Measurements from ENCODE around the gene LLCFC1. TPM values are rescaled to one million over a fixed set of nuclear protein-coding genes. Genes with fewer than 3 reads are reported as not detected.

Gene LLCFC1
- total and polyA plus RNA-seq, 4 donors, result not detected

DNA sequence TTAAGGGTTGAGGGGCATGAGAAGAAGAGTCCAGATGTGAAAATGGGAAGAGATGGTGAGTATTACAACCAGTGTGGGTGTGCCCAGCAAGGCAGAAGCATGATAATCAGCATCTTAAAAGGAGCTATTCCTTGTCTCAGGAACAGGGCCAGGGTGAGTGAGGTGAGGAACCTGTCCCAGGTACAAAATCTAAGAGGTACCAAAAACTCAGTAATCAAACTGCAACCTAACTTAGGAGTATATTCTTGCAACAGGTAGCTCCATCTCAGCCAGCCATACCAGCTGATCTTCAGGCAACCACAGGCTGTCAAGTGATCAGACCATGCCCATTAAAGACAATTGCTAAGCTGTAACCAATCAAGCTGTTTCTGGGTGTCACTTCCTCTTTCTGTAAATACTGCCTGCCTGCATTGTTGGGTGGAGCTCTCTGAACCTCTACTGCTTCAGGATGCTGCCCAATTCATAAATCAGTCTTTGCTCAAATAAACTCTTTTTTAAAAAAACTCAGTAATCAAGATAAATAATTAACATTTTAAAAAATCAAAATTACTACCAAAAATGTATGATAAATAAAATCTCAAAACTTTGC, 15.5 kb downstream of the LLCFC1 start:
- Histone ChIP-seq H3K36me3 (ENCODE audit: control insufficient read depth in 4 of 4, insufficient read depth in 3 of 4, low read depth in 1 of 4, low read length in 3 of 4) (no peaks in the 10 kb centered on the region), H3K27me3 (ENCODE audit: control insufficient read depth in 4 of 4, insufficient read depth in 4 of 4, low read length in 3 of 4) (no peaks in the 10 kb centered on the region), H3K9me3 (ENCODE audit: control insufficient read depth in 4 of 4, low read length in 3 of 4) (peaks cover 0 to 2% (median 0%) of the 10 kb centered on the region in 4 donors), H3K4me3 (ENCODE audit: low read depth in 1 of 3, low read length in 3 of 3) (no peak overlapping the region), H3K27ac (ENCODE audit: low read depth in 1 of 2, low read length in 2 of 2) (no peak overlapping the region), H3K4me1 (ENCODE audit: control insufficient read depth in 4 of 4, insufficient read depth in 4 of 4, low read length in 3 of 4) (no peaks in the 10 kb centered on the region), H3K9ac (ENCODE audit: low read depth in 1 of 2, low read length in 2 of 2) (no peak overlapping the region)
- TF ChIP-seq REST (IDR thresholded peaks at IDR 0.05), result no peak
- TF ChIP-seq SP1 (IDR thresholded peaks at IDR 0.05), result no peak
- TF ChIP-seq YY1 (IDR thresholded peaks at IDR 0.05), result no peak
- TF ChIP-seq MAX (IDR thresholded peaks at IDR 0.05), result no peak
- TF ChIP-seq ATF3 (IDR thresholded peaks at IDR 0.05), result no peak
- no peak for TF ChIP-seq JUND (IDR thresholded peaks at IDR 0.05)
- no peak for TF ChIP-seq FOXA2 (IDR thresholded peaks at IDR 0.05)
- no peak for TF ChIP-seq GABPA (IDR thresholded peaks at IDR 0.05 in 1 of 2, conservative IDR thresholded peaks at IDR 0.05 in 1 of 2)
- no peak for TF ChIP-seq TAF1 (conservative IDR thresholded peaks at IDR 0.05)
- no peak for TF ChIP-seq RAD21 (IDR thresholded peaks at IDR 0.05)
- no peak for DNase-seq (ENCODE audit: low spot score)

GRCh38 chr7:142956951-142957623, 17.8 kb downstream of the LLCFC1 start:
- H3K9me3 ChIP-seq (ENCODE audit: control insufficient read depth in 4 of 4, low read length in 3 of 4), result peaks cover 0 to 2% (median 0%) of the 10 kb centered on the region in 4 donors
- no peak overlapping the region for H3K9ac ChIP-seq (ENCODE audit: low read depth in 1 of 2, low read length in 2 of 2)
- H3K36me3 ChIP-seq (ENCODE audit: control insufficient read depth in 4 of 4, insufficient read depth in 3 of 4, low read depth in 1 of 4, low read length in 3 of 4), result no peaks in the 10 kb centered on the region
- H3K4me3 ChIP-seq (ENCODE audit: low read depth in 1 of 3, low read length in 3 of 3), result no peak overlapping the region
- no peaks in the 10 kb centered on the region for H3K4me1 ChIP-seq (ENCODE audit: control insufficient read depth in 4 of 4, insufficient read depth in 4 of 4, low read length in 3 of 4)
- TF ChIP-seq FOXA2 (IDR thresholded peaks at IDR 0.05), result no peak
- TF ChIP-seq, protein P1, sequence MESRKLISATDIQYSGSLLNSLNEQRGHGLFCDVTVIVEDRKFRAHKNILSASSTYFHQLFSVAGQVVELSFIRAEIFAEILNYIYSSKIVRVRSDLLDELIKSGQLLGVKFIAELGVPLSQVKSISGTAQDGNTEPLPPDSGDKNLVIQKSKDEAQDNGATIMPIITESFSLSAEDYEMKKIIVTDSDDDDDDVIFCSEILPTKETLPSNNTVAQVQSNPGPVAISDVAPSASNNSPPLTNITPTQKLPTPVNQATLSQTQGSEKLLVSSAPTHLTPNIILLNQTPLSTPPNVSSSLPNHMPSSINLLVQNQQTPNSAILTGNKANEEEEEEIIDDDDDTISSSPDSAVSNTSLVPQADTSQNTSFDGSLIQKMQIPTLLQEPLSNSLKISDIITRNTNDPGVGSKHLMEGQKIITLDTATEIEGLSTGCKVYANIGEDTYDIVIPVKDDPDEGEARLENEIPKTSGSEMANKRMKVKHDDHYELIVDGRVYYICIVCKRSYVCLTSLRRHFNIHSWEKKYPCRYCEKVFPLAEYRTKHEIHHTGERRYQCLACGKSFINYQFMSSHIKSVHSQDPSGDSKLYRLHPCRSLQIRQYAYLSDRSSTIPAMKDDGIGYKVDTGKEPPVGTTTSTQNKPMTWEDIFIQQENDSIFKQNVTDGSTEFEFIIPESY (IDR thresholded peaks at IDR 0.05), result no peak
- no peak for TF ChIP-seq JUND (IDR thresholded peaks at IDR 0.05)
- no peak overlapping the region for H3K27ac ChIP-seq (ENCODE audit: low read depth in 1 of 2, low read length in 2 of 2)
- no peak for DNase-seq (ENCODE audit: low spot score)
- no peaks in the 10 kb centered on the region for H3K27me3 ChIP-seq (ENCODE audit: control insufficient read depth in 4 of 4, insufficient read depth in 4 of 4, low read length in 3 of 4)
- WGBS, result 56% methylated on average over 3 of the region's 3 CpGs
